ENCODE results near the gene SLC17A4. TPM values are rescaled to one million over a fixed set of nuclear protein-coding genes. Genes with fewer than 3 reads are reported as not detected.

The SLC17A4 gene
- total RNA-seq, 2 donors from 2014 or later: 4.0 to 10.6 TPM

GRCh38 chr6:25816252-25816651, 61.7 kb downstream of the SLC17A4 start:
- TF ChIP-seq POLR2A (IDR thresholded peaks at IDR 0.05): no peak
- TF ChIP-seq, protein P1, sequence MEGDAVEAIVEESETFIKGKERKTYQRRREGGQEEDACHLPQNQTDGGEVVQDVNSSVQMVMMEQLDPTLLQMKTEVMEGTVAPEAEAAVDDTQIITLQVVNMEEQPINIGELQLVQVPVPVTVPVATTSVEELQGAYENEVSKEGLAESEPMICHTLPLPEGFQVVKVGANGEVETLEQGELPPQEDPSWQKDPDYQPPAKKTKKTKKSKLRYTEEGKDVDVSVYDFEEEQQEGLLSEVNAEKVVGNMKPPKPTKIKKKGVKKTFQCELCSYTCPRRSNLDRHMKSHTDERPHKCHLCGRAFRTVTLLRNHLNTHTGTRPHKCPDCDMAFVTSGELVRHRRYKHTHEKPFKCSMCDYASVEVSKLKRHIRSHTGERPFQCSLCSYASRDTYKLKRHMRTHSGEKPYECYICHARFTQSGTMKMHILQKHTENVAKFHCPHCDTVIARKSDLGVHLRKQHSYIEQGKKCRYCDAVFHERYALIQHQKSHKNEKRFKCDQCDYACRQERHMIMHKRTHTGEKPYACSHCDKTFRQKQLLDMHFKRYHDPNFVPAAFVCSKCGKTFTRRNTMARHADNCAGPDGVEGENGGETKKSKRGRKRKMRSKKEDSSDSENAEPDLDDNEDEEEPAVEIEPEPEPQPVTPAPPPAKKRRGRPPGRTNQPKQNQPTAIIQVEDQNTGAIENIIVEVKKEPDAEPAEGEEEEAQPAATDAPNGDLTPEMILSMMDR (IDR thresholded peaks at IDR 0.05): no peak
- Histone ChIP-seq H3K27ac (no peak overlapping the region), H3K4me3 (no peak overlapping the region), H3K4me1 (no peaks in the 10 kb centered on the region), H3K9me3 (no peaks in the 10 kb centered on the region), H3K27me3 (no peaks in the 10 kb centered on the region), H3K36me3 (replicated peaks in 1 of 2; ENCODE audit: insufficient read depth in 1 of 2, low read depth in 2 of 2) (no peaks in the 10 kb centered on the region)
- ATAC-seq (no peak), DNase-seq (no peak)
- intact Hi-C loops (cut with DNase I): no loop called here
- 92 to 100% methylated on average over 2 of the region's 2 CpGs for WGBS, 2 donors

DNA sequence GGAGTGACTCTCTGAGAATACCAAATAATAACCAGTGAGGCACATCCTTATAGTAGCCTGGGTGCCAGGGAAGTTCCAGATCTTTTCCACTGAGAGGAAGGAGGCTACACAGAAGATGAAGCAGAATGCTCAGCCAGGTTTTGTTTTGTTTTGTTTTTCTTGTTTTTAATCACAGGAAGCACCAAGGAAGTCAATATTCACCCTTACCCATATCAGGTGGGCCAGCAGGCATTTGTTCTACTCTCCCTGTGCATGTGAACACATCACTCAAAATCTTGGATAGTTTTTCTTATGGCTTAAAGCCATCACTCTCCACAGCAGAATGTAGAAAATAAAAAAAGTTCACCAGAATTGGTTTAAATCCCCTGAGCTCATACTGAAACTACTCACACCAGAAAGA, 66.8 kb downstream of the SLC17A4 start:
- TF ChIP-seq, protein P1 (IDR thresholded peaks at IDR 0.05): no peak
- no peak for TF ChIP-seq POLR2A (IDR thresholded peaks at IDR 0.05)
- intact Hi-C loops (cut with DNase I): no loop called here

GRCh38 chr6:25829375-25829774, 74.8 kb downstream of the SLC17A4 start:
- Histone ChIP-seq H3K27ac (no peak overlapping the region), H3K27me3 (no peaks in the 10 kb centered on the region), H3K9me3 (no peaks in the 10 kb centered on the region), H3K4me3 (no peak overlapping the region), H3K4me1 (no peaks in the 10 kb centered on the region), H3K36me3 (replicated peaks in 1 of 2; ENCODE audit: insufficient read depth in 1 of 2, low read depth in 2 of 2) (no peaks in the 10 kb centered on the region)
- intact Hi-C loops (cut with DNase I): no loop called here
- ATAC-seq (no peak), DNase-seq (no peak)
- 80 to 94% methylated on average over 1 of the region's 1 CpG for WGBS, 2 donors
- TF ChIP-seq, protein P1 (IDR thresholded peaks at IDR 0.05): no peak
- TF ChIP-seq POLR2A (IDR thresholded peaks at IDR 0.05): no peak

More for the DNA sequence above, 66.8 kb downstream of the SLC17A4 start:
- Histone ChIP-seq H3K27ac (no peak overlapping the region), H3K27me3 (no peaks in the 10 kb centered on the region), H3K9me3 (no peaks in the 10 kb centered on the region), H3K4me1 (no peaks in the 10 kb centered on the region), H3K36me3 (replicated peaks in 1 of 2; ENCODE audit: insufficient read depth in 1 of 2, low read depth in 2 of 2) (no peaks in the 10 kb centered on the region), H3K4me3 (no peak overlapping the region)
- ATAC-seq (no peak), DNase-seq (no peak)

- TF ChIP-seq, protein P1 (IDR thresholded peaks at IDR 0.05): no peak
- ATAC-seq (no peak), DNase-seq (no peak)
- 73 to 76% methylated on average over 4 of the region's 4 CpGs for WGBS, 2 donors
- H3K36me3 ChIP-seq (replicated peaks in 1 of 2; ENCODE audit: insufficient read depth in 1 of 2, low read depth in 2 of 2): no peaks in the 10 kb centered on the region
- H3K9me3 ChIP-seq: no peaks in the 10 kb centered on the region
- H3K4me3 ChIP-seq: no peak overlapping the region
- intact Hi-C loops (cut with DNase I): no loop called here
- no peak overlapping the region for H3K27ac ChIP-seq
- no peaks in the 10 kb centered on the region for H3K27me3 ChIP-seq
- no peaks in the 10 kb centered on the region for H3K4me1 ChIP-seq
These were observed 75.9 kb downstream of the SLC17A4 start for GRCh38 chr6:25830458-25830857.

Other genes starting within 250 kb of the SLC17A4 start
- gene SCGN, start 102.5 kb upstream of the SLC17A4 start, total RNA-seq: 10 to 100 TPM; 26.7 to 38.1 TPM
- gene SLC17A1, start 77.3 kb downstream of the SLC17A4 start, total RNA-seq: not detected
- not detected for gene SLC17A3, start 119.5 kb downstream of the SLC17A4 start, total RNA-seq
- gene SLC17A2, start 175.9 kb downstream of the SLC17A4 start, total RNA-seq: not detected
- gene TRIM38, start 208.1 kb downstream of the SLC17A4 start, total RNA-seq: 1 to 10 TPM; 3.9 to 4.0 TPM